H9 (cell line): Measurements from ENCODE around the gene MAP3K9. TPM values are rescaled to one million over a fixed set of nuclear protein-coding genes. Genes with fewer than 3 reads are reported as not detected.

Experiments used
- DNase-seq: peaks from one replicate; pipeline ENCODE4 v3.0.0-alpha.2; 2017
- H2AFZ ChIP-seq: one replicate; pipeline ENCODE4 v1.6.1; 2013; ENCODE audit warnings: mild to moderate bottlenecking, low read length, control low read depth, moderate library complexity
- H2AK5ac ChIP-seq: 2 replicates; pipeline ENCODE4 v1.6.1; 2013; ENCODE audit warnings: low read length, control low read depth, mixed read lengths; ENCODE audit not compliant: insufficient read length
- H2BK120ac ChIP-seq: one replicate; pipeline ENCODE4 v1.6.1; 2013; ENCODE audit warnings: low read depth, mild to moderate bottlenecking, low read length, control low read depth, inconsistent platforms; ENCODE audit not compliant: poor library complexity, severe bottlenecking
- H2BK12ac ChIP-seq: 2 replicates; pipeline ENCODE4 v1.6.1; 2013; ENCODE audit warnings: low read length, control low read depth, mixed read lengths, low read depth; ENCODE audit not compliant: insufficient read length
- H2BK15ac ChIP-seq: 2 replicates; pipeline ENCODE4 v1.6.1; 2013; ENCODE audit warnings: low read depth, low read length, control low read depth
- H2BK20ac ChIP-seq: one replicate; pipeline ENCODE4 v1.6.1; 2013; ENCODE audit warnings: low read depth, mild to moderate bottlenecking, low read length, control low read depth, inconsistent platforms; ENCODE audit not compliant: poor library complexity, severe bottlenecking
- H2BK5ac ChIP-seq: 2 replicates; pipeline ENCODE4 v1.6.1; 2013; ENCODE audit warnings: low read length, control low read depth, mixed read lengths; ENCODE audit not compliant: insufficient read length
- H3K14ac ChIP-seq: 2 replicates; pipeline ENCODE4 v1.6.1; 2013; ENCODE audit warnings: low read length, control low read depth; ENCODE audit not compliant: insufficient read depth
- H3K18ac ChIP-seq: 2 replicates; pipeline ENCODE4 v1.6.1; 2013; ENCODE audit warnings: low read depth, mild to moderate bottlenecking, mixed read lengths, low read length, control low read depth; ENCODE audit not compliant: insufficient read length
- H3K23ac ChIP-seq: 2 replicates; pipeline ENCODE4 v1.6.1; 2013; ENCODE audit warnings: low read length, control low read depth, mixed read lengths, low read depth; ENCODE audit not compliant: insufficient read length
- H3K23me2 ChIP-seq: 2 replicates; pipeline ENCODE4 v1.6.1; 2013; ENCODE audit warnings: low read depth, mild to moderate bottlenecking, mixed read lengths, low read length, control low read depth; ENCODE audit not compliant: insufficient read length, poor library complexity, severe bottlenecking
- H3K27ac ChIP-seq: 2 replicates; pipeline ENCODE4 v1.5.1; 2013; ENCODE audit warnings: low read length, control low read depth, mixed read lengths, low read depth; ENCODE audit not compliant: insufficient read length
- H3K27me3 ChIP-seq: 2 replicates; pipeline ENCODE4 v1.6.1; 2013; ENCODE audit warnings: low read length, control low read depth, inconsistent platforms; ENCODE audit not compliant: insufficient read depth
- H3K4ac ChIP-seq: 2 replicates; pipeline ENCODE4 v1.6.1; 2013; ENCODE audit warnings: low read depth, mild to moderate bottlenecking, control low read depth, inconsistent platforms, low read length, moderate library complexity
- H3K4me1 ChIP-seq: 2 replicates; pipeline ENCODE4 v1.6.1; 2013; ENCODE audit warnings: low read length, control low read depth, inconsistent platforms; ENCODE audit not compliant: insufficient read depth
- H3K4me2 ChIP-seq: 2 replicates; pipeline ENCODE4 v1.6.1; 2013; ENCODE audit warnings: low read length, control low read depth, mixed read lengths; ENCODE audit not compliant: insufficient read length, insufficient read depth
- H3K56ac ChIP-seq: 2 replicates; pipeline ENCODE4 v1.6.1; 2013; ENCODE audit warnings: low read depth, mild to moderate bottlenecking, mixed read lengths, low read length, control low read depth; ENCODE audit not compliant: insufficient read length
- H3K79me1 ChIP-seq: 2 replicates; pipeline ENCODE4 v1.6.1; 2013; ENCODE audit warnings: low read depth, mild to moderate bottlenecking, moderate library complexity, low read length, control low read depth, inconsistent platforms; ENCODE audit not compliant: insufficient read depth, poor library complexity, severe bottlenecking
- H3K79me2 ChIP-seq: 2 replicates; pipeline ENCODE4 v1.6.1; 2013; ENCODE audit warnings: low read length, control low read depth, inconsistent platforms; ENCODE audit not compliant: insufficient read depth
- H3K9ac ChIP-seq: 2 replicates; pipeline ENCODE4 v1.6.1; 2013; ENCODE audit warnings: low read length, control low read depth, mixed read lengths; ENCODE audit not compliant: insufficient read length; ENCODE audit errors: extremely low read depth
- H3K9me3 ChIP-seq: one replicate; pipeline ENCODE4 v1.6.1; 2013; ENCODE audit warnings: low read depth, low read length, inconsistent platforms; ENCODE audit not compliant: control insufficient read depth
- H3T11ph ChIP-seq: one replicate; pipeline ENCODE4 v1.6.1; 2013; ENCODE audit warnings: mild to moderate bottlenecking, low read length, control low read depth, inconsistent platforms
- H4K20me1 ChIP-seq: one replicate; pipeline ENCODE4 v1.6.1; 2013; ENCODE audit not compliant: control insufficient read depth, insufficient read length, insufficient read depth
- H4K5ac ChIP-seq: 2 replicates; pipeline ENCODE4 v1.6.1; 2013; ENCODE audit warnings: low read depth, mild to moderate bottlenecking, mixed read lengths, low read length, control low read depth; ENCODE audit not compliant: insufficient read length
- H4K8ac ChIP-seq: replicated peaks from 2 replicates; pipeline ENCODE4 v1.6.1; 2013; ENCODE audit warnings: low read length, control low read depth, mixed read lengths, low read depth; ENCODE audit not compliant: insufficient read length
- H4K91ac ChIP-seq: 2 replicates; pipeline ENCODE4 v1.6.1; 2013; ENCODE audit warnings: low read depth, mild to moderate bottlenecking, moderate library complexity, mixed read lengths, low read length, control low read depth; ENCODE audit not compliant: insufficient read length
- H3K27ac Mint-ChIP-seq, 3 experiments: 2 replicates in 2 of 3; 3 replicates in 1 of 3; pipeline ENCODE4 v1.8.0; 2020 to 2021; ENCODE audit warnings: mixed read lengths in 3 of 3, mild to moderate bottlenecking in 1 of 3, moderate library complexity in 1 of 3
- H3K27me3 Mint-ChIP-seq: 2 replicates; pipeline ENCODE4 v1.8.0; 2021; ENCODE audit warnings: low read depth, mild to moderate bottlenecking, moderate library complexity, mixed read lengths
- H3K36me3 Mint-ChIP-seq, 3 experiments: 2 replicates in 2 of 3; 3 replicates in 1 of 3; pipeline ENCODE4 v1.8.0; 2020 to 2021; ENCODE audit warnings: low read depth in 3 of 3, mixed read lengths in 3 of 3; ENCODE audit not compliant: insufficient read depth in 1 of 3
- H3K4me1 Mint-ChIP-seq, 2 experiments: 2 replicates each; pipeline ENCODE4 v1.8.0; 2020; ENCODE audit warnings: mixed read lengths in 2 of 2
- H3K4me3 Mint-ChIP-seq, 2 experiments: 2 replicates in 1 of 2; 3 replicates in 1 of 2; pipeline ENCODE4 v1.8.0; 2020 to 2021; ENCODE audit warnings: mild to moderate bottlenecking in 2 of 2, mixed read lengths in 2 of 2, moderate library complexity in 1 of 2
- H3K9me3 Mint-ChIP-seq, 2 experiments: 2 replicates in 1 of 2; 3 replicates in 1 of 2; pipeline ENCODE4 v1.8.0; 2020; ENCODE audit warnings: mild to moderate bottlenecking in 2 of 2, mixed read lengths in 2 of 2, moderate library complexity in 1 of 2
- WGBS: extraction: QIAGEN DNeasy Blood & Tissue Kit; methylation state at CpG from one replicate; pipeline ENCODE4 v1.1.7; 2013; ENCODE audit warnings: missing lambda C conversion rate, low lambda C conversion rate, mixed read lengths; ENCODE audit not compliant: insufficient read length; ENCODE audit errors: extremely low coverage; 5-methylcytosine and 5-hydroxymethylcytosine counted together
- total RNA-seq: library from RNA; stranded (reverse); gene quantifications from 2 replicates; pipeline ENCODE4 v1.2.1, GENCODE V29; 2021
- TF ChIP-seq, protein P1 (sequence below): fragments of 200-600 bp; sonication (generic); conservative IDR thresholded peaks from 3 replicates; pipeline ENCODE4 v1.8.0; 2021; ENCODE audit warnings: antibody characterized with exemption, mild to moderate bottlenecking

The MAP3K9 gene
- total RNA-seq, 1 experiment from 2014 or later = 20.0 TPM

DNA sequence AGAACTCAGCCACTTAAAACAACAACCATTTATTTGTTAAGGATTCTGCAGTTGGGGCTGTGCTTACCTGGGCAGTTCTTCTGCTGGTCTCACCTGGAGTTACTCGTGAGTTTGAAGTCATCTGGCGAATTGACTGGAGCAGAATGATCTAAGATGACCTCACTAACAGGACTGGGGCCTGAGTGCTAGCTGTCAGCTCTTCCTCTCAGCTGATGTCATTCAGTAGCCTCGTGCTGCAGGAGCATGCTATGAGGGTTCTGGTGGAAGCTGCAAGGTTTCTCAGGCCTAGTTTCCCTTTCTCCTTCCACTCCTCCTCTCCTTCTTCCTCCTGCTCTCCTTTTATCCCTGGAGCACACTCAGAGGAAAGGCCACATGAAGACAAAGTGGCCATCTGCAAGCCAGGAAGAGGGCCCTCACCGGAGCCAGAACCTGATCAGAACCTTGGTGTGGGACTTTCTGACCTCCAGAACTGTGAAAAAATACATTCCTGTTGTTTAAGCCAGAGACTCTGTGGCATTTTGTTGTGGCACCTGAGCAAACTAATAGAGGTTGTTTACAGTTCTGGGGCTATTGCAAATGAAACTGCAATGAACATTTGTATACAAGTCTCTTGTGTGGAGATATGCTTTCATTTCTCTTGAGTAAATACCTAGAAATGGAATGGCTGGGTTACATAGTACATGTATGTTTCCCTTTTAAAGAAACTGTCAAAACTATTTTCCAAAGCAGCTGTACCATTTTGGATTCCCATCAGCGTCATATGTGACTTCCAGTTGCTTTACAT lies 21.9 kb upstream of the MAP3K9 start:
- H3K79me2 ChIP-seq = no peaks in the 10 kb centered on the region
- H3K18ac ChIP-seq = no peak overlapping the region
- no peak overlapping the region for H3T11ph ChIP-seq
- no peak overlapping the region for H4K8ac ChIP-seq
- no peak overlapping the region for H2BK5ac ChIP-seq
- no peak overlapping the region for H3K4ac ChIP-seq
- H2AK5ac ChIP-seq = no peak overlapping the region
- H2BK20ac ChIP-seq = no peak overlapping the region
- no peaks in the 10 kb centered on the region for H4K20me1 ChIP-seq
- no peaks in the 10 kb centered on the region for H3K4me1 Mint-ChIP-seq
- no peaks in the 10 kb centered on the region for H3K27me3 ChIP-seq
- no peaks in the 10 kb centered on the region for H3K23me2 ChIP-seq
- peaks cover 19 to 20% of the 10 kb centered on the region in 2 experiments for H3K9me3 Mint-ChIP-seq
- no peaks in the 10 kb centered on the region for H3K4me1 ChIP-seq
- H3K4me3 Mint-ChIP-seq = no peak overlapping the region
- H3K9ac ChIP-seq = no peak overlapping the region
- H3K36me3 Mint-ChIP-seq = peaks cover 2 to 15% (median 4%) of the 10 kb centered on the region in 3 experiments; a peak in 6 of 7 replicates
- no peak overlapping the region for H2AFZ ChIP-seq
- no peak for DNase-seq
- no peak overlapping the region for H3K4me2 ChIP-seq
- no peak overlapping the region for H3K14ac ChIP-seq
- H2BK120ac ChIP-seq = no peak overlapping the region
- H3K27me3 Mint-ChIP-seq = peaks cover 3% of the 10 kb centered on the region
- no peak overlapping the region for H2BK15ac ChIP-seq
- TF ChIP-seq, protein P1, sequence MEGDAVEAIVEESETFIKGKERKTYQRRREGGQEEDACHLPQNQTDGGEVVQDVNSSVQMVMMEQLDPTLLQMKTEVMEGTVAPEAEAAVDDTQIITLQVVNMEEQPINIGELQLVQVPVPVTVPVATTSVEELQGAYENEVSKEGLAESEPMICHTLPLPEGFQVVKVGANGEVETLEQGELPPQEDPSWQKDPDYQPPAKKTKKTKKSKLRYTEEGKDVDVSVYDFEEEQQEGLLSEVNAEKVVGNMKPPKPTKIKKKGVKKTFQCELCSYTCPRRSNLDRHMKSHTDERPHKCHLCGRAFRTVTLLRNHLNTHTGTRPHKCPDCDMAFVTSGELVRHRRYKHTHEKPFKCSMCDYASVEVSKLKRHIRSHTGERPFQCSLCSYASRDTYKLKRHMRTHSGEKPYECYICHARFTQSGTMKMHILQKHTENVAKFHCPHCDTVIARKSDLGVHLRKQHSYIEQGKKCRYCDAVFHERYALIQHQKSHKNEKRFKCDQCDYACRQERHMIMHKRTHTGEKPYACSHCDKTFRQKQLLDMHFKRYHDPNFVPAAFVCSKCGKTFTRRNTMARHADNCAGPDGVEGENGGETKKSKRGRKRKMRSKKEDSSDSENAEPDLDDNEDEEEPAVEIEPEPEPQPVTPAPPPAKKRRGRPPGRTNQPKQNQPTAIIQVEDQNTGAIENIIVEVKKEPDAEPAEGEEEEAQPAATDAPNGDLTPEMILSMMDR = no peak
- no peak overlapping the region for H3K27ac Mint-ChIP-seq
- peaks cover 13% of the 10 kb centered on the region for H3K9me3 ChIP-seq
- no peaks in the 10 kb centered on the region for H3K79me1 ChIP-seq
- H3K27ac ChIP-seq = no peak overlapping the region
- no peak overlapping the region for H2BK12ac ChIP-seq
- no peak overlapping the region for H3K23ac ChIP-seq
- H3K56ac ChIP-seq = no peak overlapping the region
- H4K5ac ChIP-seq = no peak overlapping the region
- no peak overlapping the region for H4K91ac ChIP-seq
- no CpG with 5 or more reads among the region's 5 CpGs for WGBS
